GM23338 (cell line): ENCODE results near the gene ARL9. TPM values are rescaled to one million over a fixed set of nuclear protein-coding genes. Genes with fewer than 3 reads are reported as not detected.

Source experiments
- ATAC-seq: fragments of 200-7000 bp; cut with Tn5 transposase; 3 replicates; pipeline ENCODE4 v1.9.1; 2020
- DNase-seq: peaks from one replicate; pipeline ENCODE4 v3.0.0-alpha.2; 2015; ENCODE audit warnings: low spot score
- H2AFZ ChIP-seq: fragments of 200-600 bp; sonication (generic); 2 replicates; pipeline ENCODE4 v1.8.0; 2016; ENCODE audit warnings: antibody characterized with exemption, mild to moderate bottlenecking, moderate library complexity
- H3F3A ChIP-seq: fragments of 200-600 bp; sonication (generic); replicated peaks from 2 replicates; pipeline ENCODE4 v1.8.0; 2017; ENCODE audit warnings: antibody characterized with exemption, mixed run types, low read depth
- H3K27ac ChIP-seq: fragments of 200-600 bp; sonication (generic); 2 replicates; pipeline ENCODE4 v1.6.1; 2016; ENCODE audit warnings: low read depth
- H3K27me3 ChIP-seq: fragments of 200-600 bp; sonication (generic); 2 replicates; pipeline ENCODE4 v1.8.0; 2016; ENCODE audit warnings: mild to moderate bottlenecking, mixed run types, moderate library complexity; ENCODE audit not compliant: insufficient read depth
- H3K36me3 ChIP-seq: fragments of 200-600 bp; sonication (generic); 2 replicates; pipeline ENCODE4 v1.8.0; 2016; ENCODE audit warnings: mild to moderate bottlenecking; ENCODE audit not compliant: insufficient read depth
- H3K4me1 ChIP-seq: fragments of 200-600 bp; sonication (generic); 2 replicates; pipeline ENCODE4 v1.8.0; 2016; ENCODE audit warnings: mild to moderate bottlenecking, moderate library complexity; ENCODE audit not compliant: insufficient read depth
- H3K4me2 ChIP-seq: fragments of 200-600 bp; sonication (generic); 2 replicates; pipeline ENCODE4 v1.7.1; 2017; ENCODE audit warnings: mixed run types
- H3K4me3 ChIP-seq: fragments of 200-600 bp; sonication (generic); 2 replicates; pipeline ENCODE4 v1.6.1; 2016; ENCODE audit warnings: mixed run types
- H3K79me2 ChIP-seq: fragments of 200-600 bp; sonication (generic); replicated peaks from 2 replicates; pipeline ENCODE4 v1.8.0; 2017; ENCODE audit warnings: mild to moderate bottlenecking; ENCODE audit not compliant: insufficient read depth
- H3K9me2 ChIP-seq: fragments of 200-600 bp; sonication (generic); 2 replicates; pipeline ENCODE4 v1.8.0; 2017; ENCODE audit not compliant: insufficient read depth
- H4K20me1 ChIP-seq: fragments of 200-600 bp; sonication (generic); replicated peaks from 2 replicates; pipeline ENCODE4 v1.8.0; 2017; ENCODE audit warnings: mild to moderate bottlenecking; ENCODE audit not compliant: insufficient read depth
- H3K27ac Mint-ChIP-seq: 2 replicates; pipeline ENCODE4 v1.8.0; 2020; ENCODE audit warnings: inconsistent platforms, mild to moderate bottlenecking, moderate library complexity, mixed read lengths
- H3K27me3 Mint-ChIP-seq: 3 replicates; pipeline ENCODE4 v1.8.0; 2022; ENCODE audit warnings: low read depth, mild to moderate bottlenecking, moderate library complexity, mixed read lengths, inconsistent platforms; ENCODE audit not compliant: insufficient read depth, poor library complexity
- H3K36me3 Mint-ChIP-seq: 3 replicates; pipeline ENCODE4 v1.8.0; 2021; ENCODE audit warnings: low read depth, mild to moderate bottlenecking, inconsistent platforms, moderate library complexity, mixed read lengths
- H3K4me1 Mint-ChIP-seq: 3 replicates; pipeline ENCODE4 v1.8.0; 2020; ENCODE audit warnings: mild to moderate bottlenecking, inconsistent platforms, mixed read lengths
- H3K4me3 Mint-ChIP-seq: 3 replicates; pipeline ENCODE4 v1.8.0; 2021; ENCODE audit warnings: moderate library complexity, mild to moderate bottlenecking, inconsistent platforms, mixed read lengths
- H3K9me3 Mint-ChIP-seq: 3 replicates; pipeline ENCODE4 v1.8.0; 2020; ENCODE audit warnings: moderate library complexity, mild to moderate bottlenecking, inconsistent platforms, mixed read lengths
- CREB1 ChIP-seq: fragments of 250-450 bp; sonication (Bioruptor Pico); IDR thresholded peaks from 2 replicates; pipeline ENCODE4 v1.5.0; 2020; ENCODE audit warnings: low read depth, mild to moderate bottlenecking, moderate library complexity
- EZH2 ChIP-seq: fragments of 200-600 bp; sonication (generic); IDR thresholded peaks from one replicate; pipeline ENCODE4 v1.8.0; 2017; ENCODE audit warnings: antibody characterized with exemption, mild to moderate bottlenecking, low read depth; ENCODE audit not compliant: unreplicated experiment
- EZH2phosphoT487 ChIP-seq: fragments of 200-600 bp; sonication (generic); IDR thresholded peaks from one replicate; pipeline ENCODE4 v1.8.1; 2018; ENCODE audit warnings: antibody characterized with exemption; ENCODE audit not compliant: unreplicated experiment
- JUNB ChIP-seq: IDR thresholded peaks from one replicate; pipeline ENCODE4 v1.6.1; 2016; ENCODE audit warnings: antibody characterized with exemption; ENCODE audit not compliant: unreplicated experiment
- NANOG ChIP-seq: IDR thresholded peaks from 2 replicates; pipeline ENCODE4 v1.6.1; 2016; ENCODE audit warnings: antibody characterized with exemption, borderline replicate concordance
- POLR2AphosphoS5 ChIP-seq: IDR thresholded peaks from 2 replicates; pipeline ENCODE4 v1.6.1; 2016; ENCODE audit warnings: antibody characterized with exemption, low read depth
- STAT1 ChIP-seq: IDR thresholded peaks from one replicate; pipeline ENCODE4 v1.6.1; 2016; ENCODE audit warnings: antibody characterized with exemption; ENCODE audit not compliant: unreplicated experiment
- ZNF331 ChIP-seq: fragments of 250-450 bp; sonication (Bioruptor Pico); IDR thresholded peaks from 2 replicates; pipeline ENCODE4 v1.5.0; 2020; ENCODE audit warnings: low read depth, mild to moderate bottlenecking, moderate library complexity
- polyA plus RNA-seq: library from polyadenylated mRNA; unstranded; fragments of >200 nt; fragmentation: Nextera tagmentation; extraction: Ambion mirVana; gene quantifications from 2 replicates; pipeline ENCODE4 v1.2.1, GENCODE V29; 2016
- total RNA-seq: library from RNA; depleted of rRNA; stranded (reverse); fragments of >200 nt; shearing (Covaris generic); gene quantifications from 2 replicates; pipeline ENCODE4 v1.2.3, GENCODE V29; 2014
- TF ChIP-seq, protein P1 (sequence below), 2 experiments: fragments of 200-600 bp in 1 of 2; sonication (generic) in 1 of 2; conservative IDR thresholded peaks; 2 replicates each; pipeline versions ENCODE4 v1.5.1 to v1.6.1; 2016 to 2017; ENCODE audit warnings: antibody characterized with exemption in 2 of 2, low read depth in 2 of 2, mild to moderate bottlenecking in 2 of 2, moderate library complexity in 1 of 2
- TF ChIP-seq, protein P2 (sequence below): IDR thresholded peaks from 2 replicates; pipeline ENCODE4 v1.6.1; 2016; ENCODE audit warnings: antibody characterized with exemption
- TF ChIP-seq, protein P3 (sequence below): fragments of 250-450 bp; sonication (Bioruptor Pico); IDR thresholded peaks from 2 replicates; pipeline ENCODE4 v1.5.0; 2020; ENCODE audit warnings: mild to moderate bottlenecking, moderate library complexity

ARL9 gene
- total and polyA plus RNA-seq, 2 experiments from 2014 or later, result 0.37 TPM; not detected in 1

DNA sequence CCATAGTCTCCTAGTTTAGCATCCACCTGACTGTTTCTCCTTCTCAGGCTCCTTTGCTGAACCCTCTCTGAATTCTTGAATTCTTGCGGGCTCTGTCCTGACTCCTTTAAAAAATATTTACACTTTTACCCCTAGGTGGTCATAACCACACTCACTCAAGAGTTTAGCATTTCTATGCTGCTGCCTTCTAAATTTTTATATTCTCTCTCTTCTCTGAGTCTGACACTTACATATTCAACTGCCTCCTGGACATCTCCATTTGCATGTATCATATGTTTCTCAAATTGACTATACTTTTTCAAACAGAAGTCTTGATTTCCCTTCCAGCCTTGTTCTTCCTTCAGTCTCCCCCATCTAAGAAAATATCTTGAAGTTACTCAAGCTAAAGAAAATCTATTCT lies 31.6 kb downstream of the ARL9 start (continued):
- TF ChIP-seq, protein P1, sequence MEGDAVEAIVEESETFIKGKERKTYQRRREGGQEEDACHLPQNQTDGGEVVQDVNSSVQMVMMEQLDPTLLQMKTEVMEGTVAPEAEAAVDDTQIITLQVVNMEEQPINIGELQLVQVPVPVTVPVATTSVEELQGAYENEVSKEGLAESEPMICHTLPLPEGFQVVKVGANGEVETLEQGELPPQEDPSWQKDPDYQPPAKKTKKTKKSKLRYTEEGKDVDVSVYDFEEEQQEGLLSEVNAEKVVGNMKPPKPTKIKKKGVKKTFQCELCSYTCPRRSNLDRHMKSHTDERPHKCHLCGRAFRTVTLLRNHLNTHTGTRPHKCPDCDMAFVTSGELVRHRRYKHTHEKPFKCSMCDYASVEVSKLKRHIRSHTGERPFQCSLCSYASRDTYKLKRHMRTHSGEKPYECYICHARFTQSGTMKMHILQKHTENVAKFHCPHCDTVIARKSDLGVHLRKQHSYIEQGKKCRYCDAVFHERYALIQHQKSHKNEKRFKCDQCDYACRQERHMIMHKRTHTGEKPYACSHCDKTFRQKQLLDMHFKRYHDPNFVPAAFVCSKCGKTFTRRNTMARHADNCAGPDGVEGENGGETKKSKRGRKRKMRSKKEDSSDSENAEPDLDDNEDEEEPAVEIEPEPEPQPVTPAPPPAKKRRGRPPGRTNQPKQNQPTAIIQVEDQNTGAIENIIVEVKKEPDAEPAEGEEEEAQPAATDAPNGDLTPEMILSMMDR (conservative IDR thresholded peaks at IDR 0.05; ENCODE audit: low read depth in 2 of 2), result no peak
- TF ChIP-seq JUNB (no peak), CREB1 (CRISPR knock-in tag) (no peak), POLR2AphosphoS5 (no peak)
- TF ChIP-seq, protein P2, sequence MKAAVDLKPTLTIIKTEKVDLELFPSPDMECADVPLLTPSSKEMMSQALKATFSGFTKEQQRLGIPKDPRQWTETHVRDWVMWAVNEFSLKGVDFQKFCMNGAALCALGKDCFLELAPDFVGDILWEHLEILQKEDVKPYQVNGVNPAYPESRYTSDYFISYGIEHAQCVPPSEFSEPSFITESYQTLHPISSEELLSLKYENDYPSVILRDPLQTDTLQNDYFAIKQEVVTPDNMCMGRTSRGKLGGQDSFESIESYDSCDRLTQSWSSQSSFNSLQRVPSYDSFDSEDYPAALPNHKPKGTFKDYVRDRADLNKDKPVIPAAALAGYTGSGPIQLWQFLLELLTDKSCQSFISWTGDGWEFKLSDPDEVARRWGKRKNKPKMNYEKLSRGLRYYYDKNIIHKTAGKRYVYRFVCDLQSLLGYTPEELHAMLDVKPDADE, result no peak
- TF ChIP-seq, protein P3, sequence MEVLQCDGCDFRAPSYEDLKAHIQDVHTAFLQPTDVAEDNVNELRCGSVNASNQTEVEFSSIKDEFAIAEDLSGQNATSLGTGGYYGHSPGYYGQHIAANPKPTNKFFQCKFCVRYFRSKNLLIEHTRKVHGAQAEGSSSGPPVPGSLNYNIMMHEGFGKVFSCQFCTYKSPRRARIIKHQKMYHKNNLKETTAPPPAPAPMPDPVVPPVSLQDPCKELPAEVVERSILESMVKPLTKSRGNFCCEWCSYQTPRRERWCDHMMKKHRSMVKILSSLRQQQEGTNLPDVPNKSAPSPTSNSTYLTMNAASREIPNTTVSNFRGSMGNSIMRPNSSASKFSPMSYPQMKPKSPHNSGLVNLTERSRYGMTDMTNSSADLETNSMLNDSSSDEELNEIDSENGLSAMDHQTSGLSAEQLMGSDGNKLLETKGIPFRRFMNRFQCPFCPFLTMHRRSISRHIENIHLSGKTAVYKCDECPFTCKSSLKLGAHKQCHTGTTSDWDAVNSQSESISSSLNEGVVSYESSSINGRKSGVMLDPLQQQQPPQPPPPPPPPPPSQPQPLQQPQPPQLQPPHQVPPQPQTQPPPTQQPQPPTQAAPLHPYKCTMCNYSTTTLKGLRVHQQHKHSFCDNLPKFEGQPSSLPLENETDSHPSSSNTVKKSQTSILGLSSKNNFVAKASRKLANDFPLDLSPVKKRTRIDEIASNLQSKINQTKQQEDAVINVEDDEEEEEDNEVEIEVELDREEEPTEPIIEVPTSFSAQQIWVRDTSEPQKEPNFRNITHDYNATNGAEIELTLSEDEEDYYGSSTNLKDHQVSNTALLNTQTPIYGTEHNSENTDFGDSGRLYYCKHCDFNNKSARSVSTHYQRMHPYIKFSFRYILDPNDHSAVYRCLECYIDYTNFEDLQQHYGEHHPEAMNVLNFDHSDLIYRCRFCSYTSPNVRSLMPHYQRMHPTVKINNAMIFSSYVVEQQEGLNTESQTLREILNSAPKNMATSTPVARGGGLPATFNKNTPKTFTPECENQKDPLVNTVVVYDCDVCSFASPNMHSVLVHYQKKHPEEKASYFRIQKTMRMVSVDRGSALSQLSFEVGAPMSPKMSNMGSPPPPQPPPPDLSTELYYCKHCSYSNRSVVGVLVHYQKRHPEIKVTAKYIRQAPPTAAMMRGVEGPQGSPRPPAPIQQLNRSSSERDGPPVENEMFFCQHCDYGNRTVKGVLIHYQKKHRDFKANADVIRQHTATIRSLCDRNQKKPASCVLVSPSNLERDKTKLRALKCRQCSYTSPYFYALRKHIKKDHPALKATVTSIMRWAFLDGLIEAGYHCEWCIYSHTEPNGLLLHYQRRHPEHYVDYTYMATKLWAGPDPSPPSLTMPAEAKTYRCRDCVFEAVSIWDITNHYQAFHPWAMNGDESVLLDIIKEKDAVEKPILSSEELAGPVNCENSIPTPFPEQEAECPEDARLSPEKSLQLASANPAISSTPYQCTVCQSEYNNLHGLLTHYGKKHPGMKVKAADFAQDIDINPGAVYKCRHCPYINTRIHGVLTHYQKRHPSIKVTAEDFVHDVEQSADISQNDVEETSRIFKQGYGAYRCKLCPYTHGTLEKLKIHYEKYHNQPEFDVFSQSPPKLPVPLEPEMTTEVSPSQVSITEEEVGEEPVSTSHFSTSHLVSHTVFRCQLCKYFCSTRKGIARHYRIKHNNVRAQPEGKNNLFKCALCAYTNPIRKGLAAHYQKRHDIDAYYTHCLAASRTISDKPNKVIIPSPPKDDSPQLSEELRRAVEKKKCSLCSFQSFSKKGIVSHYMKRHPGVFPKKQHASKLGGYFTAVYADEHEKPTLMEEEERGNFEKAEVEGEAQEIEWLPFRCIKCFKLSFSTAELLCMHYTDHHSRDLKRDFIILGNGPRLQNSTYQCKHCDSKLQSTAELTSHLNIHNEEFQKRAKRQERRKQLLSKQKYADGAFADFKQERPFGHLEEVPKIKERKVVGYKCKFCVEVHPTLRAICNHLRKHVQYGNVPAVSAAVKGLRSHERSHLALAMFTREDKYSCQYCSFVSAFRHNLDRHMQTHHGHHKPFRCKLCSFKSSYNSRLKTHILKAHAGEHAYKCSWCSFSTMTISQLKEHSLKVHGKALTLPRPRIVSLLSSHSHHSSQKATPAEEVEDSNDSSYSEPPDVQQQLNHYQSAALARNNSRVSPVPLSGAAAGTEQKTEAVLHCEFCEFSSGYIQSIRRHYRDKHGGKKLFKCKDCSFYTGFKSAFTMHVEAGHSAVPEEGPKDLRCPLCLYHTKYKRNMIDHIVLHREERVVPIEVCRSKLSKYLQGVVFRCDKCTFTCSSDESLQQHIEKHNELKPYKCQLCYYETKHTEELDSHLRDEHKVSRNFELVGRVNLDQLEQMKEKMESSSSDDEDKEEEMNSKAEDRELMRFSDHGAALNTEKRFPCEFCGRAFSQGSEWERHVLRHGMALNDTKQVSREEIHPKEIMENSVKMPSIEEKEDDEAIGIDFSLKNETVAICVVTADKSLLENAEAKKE (CRISPR knock-in tag), result no peak

DNA sequence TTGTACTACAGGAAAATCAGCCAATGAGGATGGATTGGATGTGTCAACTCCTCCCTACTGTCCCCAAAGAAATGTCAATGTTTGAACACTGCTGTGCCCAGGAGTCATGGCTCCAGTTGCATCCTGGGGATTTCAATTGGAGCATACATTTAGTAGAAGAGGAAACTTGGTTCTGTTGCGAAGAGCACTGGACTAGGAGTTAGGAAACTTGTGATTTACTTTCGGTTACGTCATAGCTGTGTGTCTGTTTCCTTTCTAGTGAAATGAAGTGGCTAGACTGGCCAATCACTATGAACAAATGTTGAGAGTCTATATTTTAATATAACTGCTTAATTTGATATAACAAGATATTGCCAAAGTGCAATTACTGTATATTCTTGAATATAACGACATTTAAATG lies 35.2 kb downstream of the ARL9 start:
- ATAC-seq (no peak), DNase-seq (no peak)
- no peaks in the 10 kb centered on the region for H3K36me3 ChIP-seq
- H3K4me1 Mint-ChIP-seq, result no peaks in the 10 kb centered on the region; the same call in 2 of the 3 replicates
- no peaks in the 10 kb centered on the region for H3F3A ChIP-seq
- no peaks in the 10 kb centered on the region for H3K9me2 ChIP-seq
- no peaks in the 10 kb centered on the region for H4K20me1 ChIP-seq
- H3K9me3 Mint-ChIP-seq, result no peaks in the 10 kb centered on the region; the same call in 2 of the 3 replicates
- no peak overlapping the region for H3K4me2 ChIP-seq
- no peaks in the 10 kb centered on the region for H3K36me3 Mint-ChIP-seq
- no peak overlapping the region for H3K27ac ChIP-seq
- no peak overlapping the region for H3K27ac Mint-ChIP-seq
- H3K79me2 ChIP-seq, result no peaks in the 10 kb centered on the region
- H3K4me3 ChIP-seq, result no peak overlapping the region
- H3K27me3 ChIP-seq, result peaks cover 12% of the 10 kb centered on the region
- H3K4me1 ChIP-seq, result no peaks in the 10 kb centered on the region
- H3K27me3 Mint-ChIP-seq, result peaks cover 5% of the 10 kb centered on the region
- H3K4me3 Mint-ChIP-seq, result no peak overlapping the region
- H2AFZ ChIP-seq, result no peak overlapping the region
- TF ChIP-seq, protein P1 (conservative IDR thresholded peaks at IDR 0.05; ENCODE audit: low read depth in 2 of 2), result no peak
- TF ChIP-seq NANOG, result no peak
- TF ChIP-seq JUNB, result no peak
- no peak for TF ChIP-seq EZH2phosphoT487
- no peak for TF ChIP-seq CREB1 (CRISPR knock-in tag)
- TF ChIP-seq EZH2, result no peak
- no peak for TF ChIP-seq STAT1
- TF ChIP-seq POLR2AphosphoS5, result no peak
- TF ChIP-seq ZNF331 (CRISPR knock-in tag), result no peak
